Osteocyte (in vitro differentiated cells): ENCODE data around the gene CDT1. TPM values are rescaled to one million over a fixed set of nuclear protein-coding genes. Genes with fewer than 3 reads are reported as not detected.

Experiments
- DNase-seq: peaks from one replicate; pipeline ENCODE4 v3.0.0; 2021; ENCODE audit warnings: mixed read lengths; ENCODE audit not compliant: unreplicated experiment; ENCODE audit errors: extremely low spot score
- H3K27ac Mint-ChIP-seq: one replicate; pipeline ENCODE4 v1.8.0; 2021; ENCODE audit warnings: mild to moderate bottlenecking, mixed read lengths; ENCODE audit not compliant: unreplicated experiment
- H3K27me3 Mint-ChIP-seq: one replicate; pipeline ENCODE4 v1.8.0; 2021; ENCODE audit warnings: mixed read lengths; ENCODE audit not compliant: unreplicated experiment
- H3K36me3 Mint-ChIP-seq: one replicate; pipeline ENCODE4 v1.8.0; 2021; ENCODE audit warnings: mixed read lengths; ENCODE audit not compliant: unreplicated experiment
- H3K4me1 Mint-ChIP-seq: one replicate; pipeline ENCODE4 v1.8.0; 2021; ENCODE audit warnings: mixed read lengths; ENCODE audit not compliant: unreplicated experiment
- H3K4me3 Mint-ChIP-seq: one replicate; pipeline ENCODE4 v1.8.0; 2021; ENCODE audit warnings: mild to moderate bottlenecking, moderate library complexity, mixed read lengths; ENCODE audit not compliant: unreplicated experiment
- H3K9me3 Mint-ChIP-seq: one replicate; pipeline ENCODE4 v1.8.0; 2021; ENCODE audit warnings: mixed read lengths; ENCODE audit not compliant: unreplicated experiment
- total RNA-seq: library from RNA; stranded (reverse); gene quantifications from 2 replicates; pipeline ENCODE4 v1.2.1, GENCODE V29; 2021
- TF ChIP-seq, protein P1 (sequence below): fragments of 200-600 bp; sonication (generic); IDR thresholded peaks from 2 replicates; pipeline ENCODE4 v1.5.0; 2021; ENCODE audit warnings: antibody characterized with exemption, mild to moderate bottlenecking, moderate library complexity

CDT1 gene
- total RNA-seq, 1 donor from 2014 or later = 6.6 TPM

DNA sequence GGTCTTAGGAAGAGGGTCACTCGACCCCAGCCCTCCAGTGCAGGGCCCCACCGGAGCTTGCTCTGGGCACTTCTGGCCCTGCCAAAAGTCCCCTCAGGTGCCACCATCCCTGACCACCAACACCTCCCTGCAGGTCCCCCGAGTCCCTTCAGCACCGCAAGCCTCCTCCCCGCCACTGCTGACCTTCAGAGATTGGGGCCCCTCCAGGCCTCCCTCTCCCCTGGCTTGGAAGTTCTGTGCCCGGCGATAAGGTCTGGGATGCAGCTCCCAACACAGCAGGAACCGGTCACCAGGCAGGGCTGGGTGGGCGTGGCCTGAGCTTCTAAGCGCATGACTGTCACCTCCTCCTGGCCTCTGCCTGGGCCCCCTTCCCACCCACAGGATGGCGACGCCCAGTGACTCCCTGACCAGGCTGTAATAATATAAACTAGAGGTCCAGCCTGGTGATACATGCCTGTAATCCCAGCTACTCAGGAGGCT, 29.7 kb upstream of the CDT1 start:
- H3K27ac Mint-ChIP-seq = peak overlapping the region; percentile 85
- no peaks in the 10 kb centered on the region for H3K9me3 Mint-ChIP-seq
- H3K4me3 Mint-ChIP-seq = peak overlapping the region; percentile 45

DNA sequence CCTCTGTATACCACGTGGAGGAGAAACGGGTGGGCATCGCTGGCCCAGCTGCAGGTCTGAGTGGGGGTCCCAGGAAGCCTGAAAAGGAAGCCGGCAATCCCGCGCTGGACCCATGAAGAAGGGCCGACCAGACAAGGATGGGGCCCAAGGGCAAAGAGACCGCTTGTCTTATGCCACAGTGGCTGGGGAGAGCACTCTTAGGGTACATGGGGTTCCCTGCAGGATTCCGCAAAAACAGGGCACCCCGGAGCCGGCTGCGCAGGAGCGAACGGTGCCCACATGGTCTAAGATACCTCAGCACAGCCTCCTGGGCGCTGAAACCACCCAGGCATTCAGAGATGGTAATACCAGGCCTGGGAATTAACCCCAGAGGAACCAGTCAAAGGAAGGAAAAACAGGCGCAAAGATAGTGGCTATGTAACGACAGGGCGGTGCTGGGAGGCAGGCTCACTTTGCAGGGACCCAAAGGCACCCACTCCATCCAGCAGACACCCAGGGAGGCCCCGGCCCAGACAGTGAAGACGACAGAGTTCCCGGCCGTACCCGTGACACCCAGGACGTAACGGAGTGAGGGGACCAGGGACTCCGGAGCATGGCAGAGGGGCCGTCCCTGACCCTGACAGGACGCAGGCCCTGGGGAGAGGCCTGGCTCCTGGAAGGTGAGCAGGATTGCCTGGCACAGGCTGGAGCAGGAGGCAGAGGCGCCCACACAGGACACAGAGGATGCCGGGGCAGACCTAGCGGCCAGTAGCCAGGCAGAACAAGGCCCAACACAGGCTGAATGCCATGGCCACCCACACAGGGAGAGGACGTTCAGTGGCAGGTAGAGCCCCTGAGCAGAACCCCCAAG, 28.8 kb upstream of the CDT1 start:
- TF ChIP-seq, protein P1, sequence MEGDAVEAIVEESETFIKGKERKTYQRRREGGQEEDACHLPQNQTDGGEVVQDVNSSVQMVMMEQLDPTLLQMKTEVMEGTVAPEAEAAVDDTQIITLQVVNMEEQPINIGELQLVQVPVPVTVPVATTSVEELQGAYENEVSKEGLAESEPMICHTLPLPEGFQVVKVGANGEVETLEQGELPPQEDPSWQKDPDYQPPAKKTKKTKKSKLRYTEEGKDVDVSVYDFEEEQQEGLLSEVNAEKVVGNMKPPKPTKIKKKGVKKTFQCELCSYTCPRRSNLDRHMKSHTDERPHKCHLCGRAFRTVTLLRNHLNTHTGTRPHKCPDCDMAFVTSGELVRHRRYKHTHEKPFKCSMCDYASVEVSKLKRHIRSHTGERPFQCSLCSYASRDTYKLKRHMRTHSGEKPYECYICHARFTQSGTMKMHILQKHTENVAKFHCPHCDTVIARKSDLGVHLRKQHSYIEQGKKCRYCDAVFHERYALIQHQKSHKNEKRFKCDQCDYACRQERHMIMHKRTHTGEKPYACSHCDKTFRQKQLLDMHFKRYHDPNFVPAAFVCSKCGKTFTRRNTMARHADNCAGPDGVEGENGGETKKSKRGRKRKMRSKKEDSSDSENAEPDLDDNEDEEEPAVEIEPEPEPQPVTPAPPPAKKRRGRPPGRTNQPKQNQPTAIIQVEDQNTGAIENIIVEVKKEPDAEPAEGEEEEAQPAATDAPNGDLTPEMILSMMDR = no peak
- DNase-seq = no peak
- Mint-ChIP-seq H3K36me3 (no peaks in the 10 kb centered on the region), H3K4me1 (peaks cover 81% of the 10 kb centered on the region), H3K9me3 (no peaks in the 10 kb centered on the region), H3K4me3 (no peak overlapping the region), H3K27me3 (no peaks in the 10 kb centered on the region), H3K27ac (peak overlapping the region; percentile 85)

More for the DNA sequence above, 29.7 kb upstream of the CDT1 start:
- TF ChIP-seq, protein P1 = no peak
- no peak for DNase-seq
- Mint-ChIP-seq H3K27me3 (no peaks in the 10 kb centered on the region), H3K4me1 (peaks cover 84% of the 10 kb centered on the region), H3K36me3 (no peaks in the 10 kb centered on the region)

GRCh38 chr16:88775825-88776224, 27.8 kb upstream of the CDT1 start:
- H3K36me3 Mint-ChIP-seq = no peaks in the 10 kb centered on the region
- H3K27ac Mint-ChIP-seq = peak overlapping the region; percentile 66
- H3K9me3 Mint-ChIP-seq = no peaks in the 10 kb centered on the region
- DNase-seq = no peak
- H3K4me1 Mint-ChIP-seq = peaks cover 82% of the 10 kb centered on the region
- no peaks in the 10 kb centered on the region for H3K27me3 Mint-ChIP-seq
- TF ChIP-seq, protein P1 = no peak
- no peak overlapping the region for H3K4me3 Mint-ChIP-seq

DNA sequence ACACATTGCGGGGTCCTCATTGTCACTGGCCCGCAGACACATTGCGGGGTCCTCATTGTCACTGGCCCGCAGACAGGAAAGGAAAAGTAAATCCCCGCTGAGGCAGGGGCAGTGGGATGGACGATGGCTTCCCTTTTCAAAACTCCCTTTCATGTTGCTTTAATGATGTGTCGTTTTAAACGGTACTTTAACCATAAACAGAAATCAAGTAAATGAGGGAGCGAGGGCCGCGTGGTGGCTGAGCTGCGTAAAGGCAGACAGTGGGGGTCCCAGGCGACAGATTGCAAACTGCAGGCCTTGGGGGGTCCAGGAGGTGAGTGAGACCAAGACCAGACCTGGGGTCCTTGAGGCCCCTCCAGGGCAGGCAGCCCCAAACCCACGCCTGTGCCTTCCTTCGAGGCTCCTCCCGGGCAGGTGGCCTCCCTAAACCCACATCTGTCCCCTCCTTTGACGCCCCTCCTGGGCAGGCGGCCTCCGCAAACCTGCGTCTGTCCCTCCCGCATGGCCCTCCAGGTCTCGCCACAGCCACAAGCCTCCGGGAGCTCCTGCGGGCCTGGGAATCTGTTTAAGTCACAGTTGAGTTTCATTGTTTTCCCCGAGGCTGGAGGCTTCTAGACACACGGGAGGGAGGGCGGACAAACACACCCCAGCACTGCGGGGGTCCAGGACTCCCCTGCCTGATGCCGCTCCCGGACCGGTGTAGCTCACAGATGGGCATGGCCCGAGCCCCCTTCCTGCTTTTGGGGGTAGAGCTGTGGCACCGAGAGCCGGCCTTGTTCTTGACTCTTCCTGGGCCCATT, 25.9 kb upstream of the CDT1 start:
- peak overlapping the region; percentile 56 for H3K27ac Mint-ChIP-seq
- DNase-seq = no peak
- H3K36me3 Mint-ChIP-seq = no peaks in the 10 kb centered on the region
- no peaks in the 10 kb centered on the region for H3K9me3 Mint-ChIP-seq
- TF ChIP-seq, protein P1 = no peak
- peaks cover 86% of the 10 kb centered on the region for H3K4me1 Mint-ChIP-seq
- H3K4me3 Mint-ChIP-seq = no peak overlapping the region
- no peaks in the 10 kb centered on the region for H3K27me3 Mint-ChIP-seq

DNA sequence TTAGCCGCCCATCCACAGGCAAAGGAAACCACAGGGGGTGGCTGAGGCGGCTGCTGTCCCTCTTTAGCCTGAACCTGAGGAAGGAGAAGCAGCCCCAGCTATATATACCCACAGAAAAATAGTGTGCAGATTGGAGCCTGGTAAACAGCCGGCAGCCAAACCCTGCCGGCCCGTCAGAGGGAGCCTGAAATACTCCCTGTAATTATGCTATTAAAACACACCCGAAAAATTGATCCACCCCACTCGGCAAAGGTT, 25.4 kb upstream of the CDT1 start:
- no peak for DNase-seq
- no peaks in the 10 kb centered on the region for H3K9me3 Mint-ChIP-seq
- TF ChIP-seq, protein P1 = no peak
- H3K4me3 Mint-ChIP-seq = no peak overlapping the region
- peak overlapping the region; percentile 56 for H3K27ac Mint-ChIP-seq
- H3K4me1 Mint-ChIP-seq = peaks cover 86% of the 10 kb centered on the region
- H3K27me3 Mint-ChIP-seq = no peaks in the 10 kb centered on the region
- H3K36me3 Mint-ChIP-seq = no peaks in the 10 kb centered on the region
